ENCODE results near the gene SPPL3. TPM values are rescaled to one million over a fixed set of nuclear protein-coding genes. Genes with fewer than 3 reads are reported as not detected.

SPPL3 gene
- total RNA-seq, 1 experiment from 2014 or later = 51.1 TPM

DNA sequence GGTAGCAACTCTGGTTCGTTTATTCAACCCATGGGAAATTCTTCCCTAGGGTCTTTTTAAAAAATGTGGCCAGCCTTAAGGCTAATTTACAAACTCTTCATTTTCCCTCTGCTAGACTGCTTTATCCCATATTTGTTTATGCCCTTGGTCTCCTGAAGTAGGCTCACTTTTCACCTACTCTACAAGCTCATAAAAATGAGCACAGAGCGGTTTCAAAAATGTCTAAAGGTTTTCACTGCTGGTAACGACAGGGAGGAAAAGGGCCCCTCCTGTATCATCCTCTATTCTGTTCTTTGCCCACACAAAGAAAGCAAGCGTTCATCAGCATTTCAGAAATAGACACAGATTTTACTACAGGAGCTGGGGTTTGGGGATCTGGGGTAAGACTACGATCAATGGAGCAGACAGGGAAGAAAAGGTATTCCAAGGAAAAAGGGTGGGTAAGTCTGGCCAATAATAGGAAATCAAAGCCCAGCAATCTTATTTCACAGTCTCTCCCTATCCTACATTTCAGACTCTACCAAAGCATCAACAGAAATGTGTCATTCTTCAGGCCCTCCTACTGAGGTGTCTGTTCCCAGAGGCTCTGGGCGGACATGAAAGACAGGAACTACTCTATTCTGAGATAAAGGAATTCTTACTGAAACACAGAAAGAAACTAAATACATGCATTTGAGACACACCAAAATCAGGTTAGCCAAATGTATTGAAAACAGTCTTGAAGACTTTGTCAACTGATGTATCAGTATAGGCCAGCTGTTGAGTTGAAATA lies 86.4 kb downstream of the SPPL3 start:
- ATAC-seq = no peak
- Histone ChIP-seq H3K4me3 (ENCODE audit: low read depth in 2 of 2, low read length in 2 of 2) (no peak overlapping the region), H3K4me1 (ENCODE audit: control insufficient read depth, insufficient read depth, low read length) (no peaks in the 10 kb centered on the region; the same call in 1 of the 2 replicates), H3K9me3 (ENCODE audit: control insufficient read depth, insufficient read depth, low read depth, low read length) (no peaks in the 10 kb centered on the region), H3K27ac (ENCODE audit: low read length) (no peak overlapping the region), H3K27me3 (ENCODE audit: control insufficient read depth, insufficient read depth, low read length) (no peaks in the 10 kb centered on the region), H3K36me3 (ENCODE audit: control insufficient read depth, insufficient read depth, low read length) (no peaks in the 10 kb centered on the region; the same call in 1 of the 2 replicates)
- intact Hi-C loops (cut with micrococcal nuclease; ENCODE audit: unreplicated experiment) = no loop called here
- in situ Hi-C loops (cut with HindIII; ENCODE audit: low pct_unique_long_range_greater_than_20kb, low sequenced_read_pairs) = no loop called here
- TF ChIP-seq SIN3A (IDR thresholded peaks at IDR 0.05; ENCODE audit: borderline replicate concordance, insufficient read depth, low read depth, low read length) (no peak), POLR2AphosphoS5 (IDR thresholded peaks at IDR 0.05; ENCODE audit: low read depth, low read length) (no peak), TCF7L2 (IDR thresholded peaks at IDR 0.05; ENCODE audit: low read depth, low read length) (no peak)
- TF ChIP-seq, protein P1, sequence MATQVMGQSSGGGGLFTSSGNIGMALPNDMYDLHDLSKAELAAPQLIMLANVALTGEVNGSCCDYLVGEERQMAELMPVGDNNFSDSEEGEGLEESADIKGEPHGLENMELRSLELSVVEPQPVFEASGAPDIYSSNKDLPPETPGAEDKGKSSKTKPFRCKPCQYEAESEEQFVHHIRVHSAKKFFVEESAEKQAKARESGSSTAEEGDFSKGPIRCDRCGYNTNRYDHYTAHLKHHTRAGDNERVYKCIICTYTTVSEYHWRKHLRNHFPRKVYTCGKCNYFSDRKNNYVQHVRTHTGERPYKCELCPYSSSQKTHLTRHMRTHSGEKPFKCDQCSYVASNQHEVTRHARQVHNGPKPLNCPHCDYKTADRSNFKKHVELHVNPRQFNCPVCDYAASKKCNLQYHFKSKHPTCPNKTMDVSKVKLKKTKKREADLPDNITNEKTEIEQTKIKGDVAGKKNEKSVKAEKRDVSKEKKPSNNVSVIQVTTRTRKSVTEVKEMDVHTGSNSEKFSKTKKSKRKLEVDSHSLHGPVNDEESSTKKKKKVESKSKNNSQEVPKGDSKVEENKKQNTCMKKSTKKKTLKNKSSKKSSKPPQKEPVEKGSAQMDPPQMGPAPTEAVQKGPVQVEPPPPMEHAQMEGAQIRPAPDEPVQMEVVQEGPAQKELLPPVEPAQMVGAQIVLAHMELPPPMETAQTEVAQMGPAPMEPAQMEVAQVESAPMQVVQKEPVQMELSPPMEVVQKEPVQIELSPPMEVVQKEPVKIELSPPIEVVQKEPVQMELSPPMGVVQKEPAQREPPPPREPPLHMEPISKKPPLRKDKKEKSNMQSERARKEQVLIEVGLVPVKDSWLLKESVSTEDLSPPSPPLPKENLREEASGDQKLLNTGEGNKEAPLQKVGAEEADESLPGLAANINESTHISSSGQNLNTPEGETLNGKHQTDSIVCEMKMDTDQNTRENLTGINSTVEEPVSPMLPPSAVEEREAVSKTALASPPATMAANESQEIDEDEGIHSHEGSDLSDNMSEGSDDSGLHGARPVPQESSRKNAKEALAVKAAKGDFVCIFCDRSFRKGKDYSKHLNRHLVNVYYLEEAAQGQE (IDR thresholded peaks at IDR 0.05; ENCODE audit: insufficient read depth in 1 of 2, low read depth in 2 of 2, low read length in 1 of 2) = no peak
- TF ChIP-seq, protein P2, sequence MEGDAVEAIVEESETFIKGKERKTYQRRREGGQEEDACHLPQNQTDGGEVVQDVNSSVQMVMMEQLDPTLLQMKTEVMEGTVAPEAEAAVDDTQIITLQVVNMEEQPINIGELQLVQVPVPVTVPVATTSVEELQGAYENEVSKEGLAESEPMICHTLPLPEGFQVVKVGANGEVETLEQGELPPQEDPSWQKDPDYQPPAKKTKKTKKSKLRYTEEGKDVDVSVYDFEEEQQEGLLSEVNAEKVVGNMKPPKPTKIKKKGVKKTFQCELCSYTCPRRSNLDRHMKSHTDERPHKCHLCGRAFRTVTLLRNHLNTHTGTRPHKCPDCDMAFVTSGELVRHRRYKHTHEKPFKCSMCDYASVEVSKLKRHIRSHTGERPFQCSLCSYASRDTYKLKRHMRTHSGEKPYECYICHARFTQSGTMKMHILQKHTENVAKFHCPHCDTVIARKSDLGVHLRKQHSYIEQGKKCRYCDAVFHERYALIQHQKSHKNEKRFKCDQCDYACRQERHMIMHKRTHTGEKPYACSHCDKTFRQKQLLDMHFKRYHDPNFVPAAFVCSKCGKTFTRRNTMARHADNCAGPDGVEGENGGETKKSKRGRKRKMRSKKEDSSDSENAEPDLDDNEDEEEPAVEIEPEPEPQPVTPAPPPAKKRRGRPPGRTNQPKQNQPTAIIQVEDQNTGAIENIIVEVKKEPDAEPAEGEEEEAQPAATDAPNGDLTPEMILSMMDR (IDR thresholded peaks at IDR 0.05) = no peak
- POLR2A ChIA-PET = interaction anchor here (0.6 kb wide), 1 partner anchor 372 kb away, joined by 6 read pairs; no protein-coding TSS in a partner anchor
- CTCF ChIA-PET = no interaction called here
- no TSS peak for BruUV-seq (replicated peaks)
- no peak for DNase-seq (ENCODE audit: low read depth, low spot score)

DNA sequence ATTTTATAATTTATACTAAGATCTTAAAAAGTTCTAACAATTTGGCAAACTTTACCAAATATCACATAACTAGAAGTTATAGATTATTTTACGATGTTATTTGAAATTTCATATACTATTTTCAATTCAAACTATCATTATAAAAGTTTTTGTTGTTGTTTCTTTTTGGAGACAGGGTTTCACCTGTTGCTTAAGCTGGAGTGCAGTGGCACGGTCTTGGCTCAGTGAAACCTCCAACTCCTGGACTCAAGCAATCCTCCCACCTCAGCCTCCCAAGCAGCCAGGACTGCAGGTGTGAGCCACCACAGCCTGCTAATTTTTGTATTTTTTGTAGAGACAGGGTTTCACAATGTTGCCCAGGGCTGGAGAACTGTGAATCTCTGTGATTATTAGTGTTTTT lies 87.8 kb downstream of the SPPL3 start:
- H3K4me3 ChIP-seq (ENCODE audit: low read depth in 2 of 2, low read length in 2 of 2) = no peak overlapping the region
- H3K27me3 ChIP-seq (ENCODE audit: control insufficient read depth, insufficient read depth, low read length) = no peaks in the 10 kb centered on the region
- ChIA-PET CTCF (no interaction called here), POLR2A (no interaction called here)
- TF ChIP-seq SIN3A (IDR thresholded peaks at IDR 0.05; ENCODE audit: borderline replicate concordance, insufficient read depth, low read depth, low read length) (no peak), POLR2AphosphoS5 (IDR thresholded peaks at IDR 0.05; ENCODE audit: low read depth, low read length) (no peak), TCF7L2 (IDR thresholded peaks at IDR 0.05; ENCODE audit: low read depth, low read length) (no peak)
- TF ChIP-seq, protein P1 (IDR thresholded peaks at IDR 0.05; ENCODE audit: insufficient read depth in 1 of 2, low read depth in 2 of 2, low read length in 1 of 2) = no peak
- TF ChIP-seq, protein P2 (IDR thresholded peaks at IDR 0.05) = no peak
- no TSS peak for BruUV-seq (replicated peaks)
- no peak overlapping the region for H3K27ac ChIP-seq (ENCODE audit: low read length)
- H3K36me3 ChIP-seq (ENCODE audit: control insufficient read depth, insufficient read depth, low read length) = no peaks in the 10 kb centered on the region; the same call in 1 of the 2 replicates
- DNase-seq (ENCODE audit: low read depth, low spot score) = no peak
- in situ Hi-C loops (cut with HindIII; ENCODE audit: low pct_unique_long_range_greater_than_20kb, low sequenced_read_pairs) (no loop called here), intact Hi-C loops (cut with micrococcal nuclease; ENCODE audit: unreplicated experiment) (no loop called here)
- no peak for ATAC-seq
- no peaks in the 10 kb centered on the region; the same call in 1 of the 2 replicates for H3K4me1 ChIP-seq (ENCODE audit: control insufficient read depth, insufficient read depth, low read length)
- no peaks in the 10 kb centered on the region for H3K9me3 ChIP-seq (ENCODE audit: control insufficient read depth, insufficient read depth, low read depth, low read length)
